ENCODE results near the gene INSIG1.

Gene INSIG1

DNA sequence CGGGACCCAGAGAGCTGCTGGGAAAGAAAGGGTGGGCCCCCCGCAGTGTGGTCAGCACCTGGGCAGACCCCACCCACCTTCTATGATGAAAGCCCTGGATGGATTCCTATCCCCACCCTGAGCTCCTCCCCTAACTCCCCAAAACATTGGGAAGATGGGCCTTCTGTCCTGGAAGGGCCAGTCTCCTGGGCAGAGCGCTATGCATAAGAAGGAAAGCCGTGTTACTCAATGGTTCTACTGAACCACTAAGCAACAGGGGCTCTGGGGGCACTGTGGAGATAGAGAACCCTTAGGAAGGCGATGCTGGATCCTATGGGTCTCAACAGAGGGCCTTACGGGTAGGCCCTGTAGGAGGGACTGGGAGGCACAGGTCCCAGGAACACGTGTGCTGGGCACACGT is 30.7 kb upstream of the INSIG1 start:
- no peak for DNase-seq

DNA sequence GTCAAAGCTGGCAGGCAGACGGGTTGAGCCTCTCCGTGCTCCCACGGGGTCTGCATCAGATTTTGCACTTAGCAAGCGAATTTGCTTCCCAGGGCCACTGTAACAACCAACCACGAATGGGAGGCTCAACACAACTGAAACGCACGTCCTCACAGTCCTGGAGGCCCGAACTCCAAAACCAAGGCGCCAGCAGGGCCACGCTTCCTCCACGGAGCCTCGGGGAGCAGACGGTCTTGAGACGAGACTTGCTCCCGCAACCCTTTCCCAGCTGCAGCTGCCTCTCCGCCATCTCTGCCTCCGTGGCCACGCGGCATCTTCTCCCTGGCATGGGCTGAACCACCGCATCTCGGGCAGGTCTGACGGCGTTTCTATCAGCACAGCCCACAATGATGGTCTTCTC is 30.2 kb upstream of the INSIG1 start:
- no peak for DNase-seq

DNA sequence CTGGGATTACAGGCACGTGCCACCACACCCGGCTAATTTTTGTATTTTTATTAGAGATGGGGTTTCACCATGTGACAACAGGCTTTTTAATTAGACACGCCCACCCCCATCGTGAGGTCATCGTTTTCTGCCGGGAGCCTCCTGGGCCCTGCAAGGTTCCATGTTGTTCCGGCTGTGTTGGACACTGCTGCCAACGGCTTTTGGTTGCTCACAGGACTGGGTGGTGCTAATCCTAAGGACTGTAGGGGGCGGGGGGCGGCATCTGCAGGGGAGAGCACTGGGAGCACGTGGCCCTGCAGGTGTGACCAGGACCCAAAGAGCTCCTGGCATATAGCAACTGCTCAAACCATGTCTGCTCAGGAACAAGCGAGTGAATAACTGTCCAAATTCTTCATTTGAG is 29.5 kb upstream of the INSIG1 start:
- DNase-seq = no peak

DNA sequence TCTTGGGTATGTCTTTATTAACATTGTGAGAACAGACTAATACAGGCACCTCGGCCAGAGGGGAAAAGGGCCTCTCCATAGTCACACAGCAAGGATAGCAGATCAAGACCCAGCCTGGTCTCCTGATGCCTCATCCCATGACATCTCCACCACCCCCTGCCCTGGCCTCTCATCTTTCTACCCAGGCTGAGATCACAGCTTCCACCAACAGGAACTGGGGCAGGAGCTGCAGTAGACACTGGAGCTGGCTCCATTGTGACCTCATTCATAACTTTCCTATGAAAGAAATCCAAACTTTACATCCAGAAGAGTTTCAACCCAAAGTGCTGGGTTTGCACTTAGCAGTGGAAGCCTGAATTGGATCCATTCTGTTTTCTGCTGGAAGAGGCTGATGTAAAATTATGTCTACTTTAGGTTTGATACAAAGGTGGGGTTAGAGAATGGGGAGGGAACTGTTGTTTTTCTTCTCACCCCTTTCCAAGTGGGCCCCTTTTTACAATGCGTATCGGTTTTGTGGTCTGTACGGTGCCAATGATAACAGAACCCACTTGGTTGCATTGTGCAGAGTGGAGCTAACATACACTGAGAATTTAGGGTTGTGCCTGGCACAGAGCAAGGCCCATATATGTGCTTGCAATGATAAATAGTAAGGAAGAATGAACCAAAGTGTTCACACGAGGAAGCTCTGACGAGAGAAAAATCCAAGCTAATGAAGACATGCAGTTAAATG is 28.6 kb upstream of the INSIG1 start:
- DNase-seq = no peak

DNA sequence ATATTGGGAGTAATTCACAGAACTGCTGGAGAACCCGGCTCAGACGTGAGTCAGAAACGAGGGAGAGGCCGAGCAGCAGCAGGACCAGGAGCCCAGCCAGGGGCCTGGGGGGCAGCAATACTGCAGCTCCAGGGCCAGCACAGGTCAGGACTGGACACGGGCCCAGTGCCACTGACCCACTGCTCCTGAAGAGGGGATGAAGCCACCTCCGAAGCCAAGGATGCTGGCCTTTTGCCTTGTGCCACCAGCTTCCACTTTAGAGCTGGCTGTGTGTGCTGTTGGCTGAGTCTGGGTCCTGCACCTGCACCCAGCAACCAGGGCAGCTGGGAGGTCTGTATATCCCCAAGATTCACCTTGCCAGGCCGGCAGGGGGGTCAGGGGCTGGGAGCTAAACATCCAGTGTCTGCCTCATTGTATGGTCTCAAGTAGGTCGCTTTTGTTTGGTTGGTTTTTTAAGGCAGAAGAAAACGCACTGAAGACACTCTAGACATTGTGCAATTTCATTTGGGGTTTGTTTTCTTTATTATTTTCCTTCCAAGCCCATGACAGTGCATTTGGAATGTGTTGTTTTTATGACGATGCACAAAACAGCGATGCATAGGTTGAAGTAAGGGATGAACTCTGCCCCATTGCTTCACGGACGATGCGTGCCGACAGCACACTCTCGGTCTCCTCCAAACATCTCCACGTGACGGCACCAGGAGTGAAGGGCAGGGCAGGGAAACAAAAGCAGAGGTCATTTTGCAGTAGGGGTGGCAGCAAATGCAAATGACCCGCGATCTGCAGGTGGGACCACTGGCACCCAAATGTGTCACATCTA is 27.7 kb upstream of the INSIG1 start:
- DNase-seq = no peak

GRCh38 chr7:155270861-155271260 is 26.8 kb upstream of the INSIG1 start:
- no peak for DNase-seq

GRCh38 chr7:155274633-155275355 is 22.9 kb upstream of the INSIG1 start:
- no peak for DNase-seq

DNA sequence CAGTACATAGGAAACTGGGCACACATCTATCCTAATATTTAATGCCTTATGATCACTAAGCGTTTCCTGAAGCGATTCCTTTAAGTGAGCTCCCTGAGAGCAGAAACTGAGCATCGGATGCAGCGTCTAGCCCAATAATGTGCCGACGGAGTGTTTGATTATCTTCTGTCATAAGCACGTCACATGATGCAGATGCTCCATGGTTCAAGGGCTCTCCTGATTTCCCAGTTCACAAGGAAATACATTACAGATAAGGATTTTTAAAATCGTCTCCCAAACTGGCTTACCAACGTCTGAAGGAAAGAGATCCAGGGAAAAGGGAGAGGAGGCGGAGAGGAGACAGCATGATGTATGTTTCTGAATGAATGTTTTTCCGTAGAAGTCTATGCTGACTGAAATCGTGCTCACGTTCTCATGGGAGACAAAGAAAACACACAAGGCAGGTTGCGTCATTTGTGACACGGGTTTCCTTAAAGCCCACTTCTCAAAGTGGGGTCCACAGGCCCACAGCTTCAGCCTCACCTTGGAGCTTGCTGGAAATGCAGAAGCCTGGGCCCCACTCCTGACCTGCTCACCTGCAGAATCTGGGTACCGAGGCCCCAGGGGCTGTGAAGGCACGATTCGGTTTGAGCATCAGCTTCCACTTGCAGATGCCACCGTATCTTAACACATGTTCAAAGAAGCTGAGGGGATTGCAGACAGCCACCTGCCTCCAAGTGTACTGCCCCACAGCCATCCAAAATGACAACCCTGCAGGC is 21.5 kb upstream of the INSIG1 start:
- no peak for DNase-seq

DNA sequence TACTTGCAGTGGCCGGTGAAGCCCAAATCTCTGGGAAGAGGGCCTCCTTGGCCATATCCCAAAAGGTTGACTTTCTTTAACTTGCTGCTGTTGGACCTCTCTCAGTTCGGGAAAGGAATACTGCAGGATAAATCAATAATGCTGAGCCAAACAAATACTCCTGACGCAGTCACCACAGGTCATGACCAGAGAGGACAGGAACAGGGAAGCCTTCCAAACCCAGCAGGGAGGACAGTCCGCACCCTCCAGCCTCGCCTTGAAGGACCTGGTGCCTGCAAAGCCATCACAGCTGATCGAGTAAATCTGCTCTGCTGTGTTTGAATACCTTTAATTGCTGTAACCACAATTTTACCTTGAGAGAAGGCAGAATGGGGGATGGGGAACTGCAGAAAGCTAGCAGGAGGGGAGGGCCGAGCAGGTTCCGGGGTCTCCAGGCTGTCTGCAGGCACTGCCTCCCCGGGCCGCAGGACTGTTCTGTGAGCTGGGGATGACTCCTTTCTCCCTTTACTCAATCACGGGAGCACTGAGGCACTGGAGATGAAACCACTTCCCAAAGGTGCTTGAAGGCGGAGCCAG is 20.8 kb upstream of the INSIG1 start:
- no peak for DNase-seq

DNA sequence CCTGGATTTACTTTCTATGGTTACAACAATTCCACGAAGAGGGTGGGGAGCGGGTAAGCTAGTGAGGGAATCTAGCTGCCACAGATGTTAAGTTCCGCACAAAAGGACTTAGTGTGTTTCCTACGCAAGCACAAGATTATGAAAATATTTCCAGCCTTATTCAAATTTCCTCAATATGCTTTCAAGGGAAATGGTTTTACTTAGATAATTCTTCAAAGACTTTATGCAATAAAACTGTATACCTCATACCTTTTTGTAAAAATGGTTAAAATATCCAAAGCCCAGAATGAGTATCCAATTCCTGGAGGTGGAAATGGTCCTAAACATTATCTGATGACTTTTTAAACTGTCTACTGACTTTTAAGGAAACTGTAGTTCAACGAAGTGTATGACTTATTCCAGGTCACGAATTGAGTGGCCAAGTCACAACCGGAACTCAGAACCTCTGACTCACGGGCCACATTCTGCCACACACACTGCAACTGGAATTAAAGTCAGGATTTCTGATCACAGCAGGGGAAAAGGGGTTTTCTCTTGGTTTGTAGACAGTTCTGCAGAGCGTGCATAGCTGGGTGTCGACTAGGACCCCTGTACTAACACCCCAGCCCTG is 20.2 kb upstream of the INSIG1 start:
- DNase-seq = no peak

GRCh38 chr7:155278921-155279320 is 18.8 kb upstream of the INSIG1 start:
- DNase-seq = no peak

DNA sequence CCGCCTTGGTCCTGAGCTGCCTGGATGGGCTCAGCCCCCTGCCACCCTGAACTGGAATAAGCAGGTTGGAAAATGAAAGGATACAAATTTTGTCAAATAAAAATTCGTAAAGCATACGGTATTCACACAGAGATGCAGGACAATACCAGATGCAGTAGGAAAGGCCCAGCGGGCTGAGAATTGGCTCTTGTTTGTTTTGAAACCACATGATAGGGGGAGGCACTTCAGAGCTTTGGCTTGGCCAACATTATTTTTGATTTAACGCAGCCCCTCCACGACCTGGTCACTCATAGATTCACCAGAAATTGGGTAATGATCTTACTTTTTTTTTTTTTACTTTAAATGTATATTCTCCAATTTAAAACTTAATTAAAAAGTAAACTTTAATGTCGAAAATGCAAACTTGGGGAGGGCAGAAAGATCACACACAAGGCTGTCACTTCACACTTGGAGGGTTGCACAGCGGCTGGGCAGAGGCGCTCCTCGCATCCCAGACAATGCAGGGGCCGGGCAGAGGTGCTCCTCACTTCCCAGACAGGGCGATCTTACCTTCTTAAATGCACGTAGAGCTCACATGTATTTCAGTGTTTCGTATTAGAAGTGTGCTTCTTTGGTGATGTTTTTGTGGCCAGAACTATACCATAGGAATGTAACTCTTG is 17.8 kb upstream of the INSIG1 start:
- DNase-seq = no peak

- no peak for DNase-seq
Observed at GRCh38 chr7:155280446-155281397, 17.0 kb upstream of the INSIG1 start.

- no peak for DNase-seq
Observed at GRCh38 chr7:155281398-155281969, 16.2 kb upstream of the INSIG1 start.

- no peak for DNase-seq
Observed at GRCh38 chr7:155282671-155283070, 15.0 kb upstream of the INSIG1 start.

DNA sequence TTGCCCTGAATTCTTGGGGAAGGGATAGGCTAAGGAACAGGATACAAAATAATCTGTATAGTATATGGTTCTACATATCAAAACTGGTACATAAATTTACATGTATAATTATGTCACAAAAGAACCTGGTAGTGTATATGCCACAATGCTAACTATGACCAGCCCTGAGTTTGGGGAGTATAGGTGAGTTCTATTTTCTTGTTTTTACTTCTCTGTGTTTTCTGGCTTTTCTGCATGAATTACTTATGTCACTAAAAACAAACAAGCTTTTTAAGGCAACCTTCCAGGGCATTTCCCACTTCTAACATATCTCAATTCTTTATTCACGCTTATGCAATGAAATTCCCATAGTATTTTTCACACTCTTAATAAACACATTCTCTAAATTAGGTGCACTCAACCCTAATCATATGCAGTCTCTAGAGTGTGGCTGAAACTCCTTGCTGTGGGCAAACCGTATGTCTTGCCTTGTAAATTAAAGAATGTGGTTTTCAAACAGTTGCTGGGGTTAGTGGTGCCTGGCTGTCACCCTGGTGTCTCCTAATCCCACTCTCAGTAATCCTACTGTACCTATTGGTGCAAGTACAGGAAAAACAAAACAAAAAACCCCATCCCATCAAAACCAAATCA is 14.0 kb upstream of the INSIG1 start:
- DNase-seq = no peak

DNA sequence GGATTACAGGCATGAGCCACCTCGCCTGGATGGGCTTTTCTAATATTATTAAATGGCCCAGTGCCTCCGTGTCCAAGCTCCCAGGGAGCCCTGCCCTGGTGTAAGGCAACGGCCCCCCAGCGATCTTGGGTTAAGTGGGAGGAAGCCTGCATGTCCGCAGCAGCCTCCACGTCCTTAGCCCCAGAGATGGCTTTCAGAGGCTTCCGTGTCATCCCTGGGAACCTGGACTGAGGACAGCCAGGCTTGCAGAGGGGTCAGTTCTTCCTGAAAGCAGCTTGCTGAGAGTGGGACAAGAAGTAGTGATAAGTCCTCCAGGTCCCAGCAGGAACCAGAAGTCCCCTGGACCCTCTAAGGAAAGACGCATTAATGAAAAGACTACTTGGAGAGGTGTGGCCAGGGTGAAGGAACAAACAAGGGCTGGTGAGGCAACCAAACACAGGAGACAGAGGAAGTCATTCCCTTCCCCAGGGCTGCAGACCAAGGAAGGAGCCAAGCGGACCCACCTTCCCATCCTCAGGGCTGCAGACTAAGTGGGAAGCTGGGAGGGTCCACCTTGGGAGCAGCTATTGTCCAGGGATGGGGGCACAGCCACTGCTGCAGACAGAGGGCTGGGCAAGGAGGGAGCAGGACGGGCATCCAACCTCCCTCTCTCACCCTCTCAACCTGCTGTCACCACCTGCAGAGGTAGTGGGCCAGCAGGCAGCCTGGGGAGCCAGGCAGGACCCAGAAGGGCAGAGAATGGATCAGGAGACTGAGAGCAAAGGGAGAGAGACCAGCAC is 13.0 kb upstream of the INSIG1 start:
- DNase-seq = no peak

GRCh38 chr7:155285423-155285822 is 12.3 kb upstream of the INSIG1 start:
- DNase-seq = no peak

DNA sequence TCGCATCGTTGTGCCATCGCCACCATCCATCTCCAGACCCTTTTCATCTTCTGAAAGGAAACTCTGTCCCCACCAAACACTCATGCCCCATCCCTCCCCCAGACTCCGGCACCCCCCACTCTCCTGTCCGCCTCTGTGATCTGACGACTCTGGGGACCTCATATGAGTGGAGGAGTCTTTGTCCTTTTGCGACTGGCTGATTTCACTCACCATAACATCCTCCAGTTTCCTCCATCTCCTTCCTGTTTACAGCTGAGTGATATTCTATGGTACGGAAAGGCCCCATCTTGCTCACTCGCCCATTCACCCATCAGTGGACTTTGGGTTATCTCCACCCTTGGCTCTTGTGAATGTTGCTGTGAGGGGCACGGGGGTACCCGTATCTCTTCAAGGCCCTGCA is 11.8 kb upstream of the INSIG1 start:
- no peak for DNase-seq
